Right lobe of liver (tissue), 4 donors: ENCODE measurements around the gene ULK2.

Source experiments
- POLR2A ChIP-seq: fragments of 450-650 bp; IDR thresholded peaks from one replicate; pipeline ENCODE4 v1.6.1; 2017; ENCODE audit warnings: antibody characterized with exemption, mild to moderate bottlenecking
- TF ChIP-seq, protein P1 (sequence below), 4 donors: fragments of 200-600 bp in 3 of 4; fragments of 450-650 bp in 1 of 4; IDR thresholded peaks; one replicate each; pipeline versions ENCODE4 v1.5.1 to v1.8.0; 2016 to 2022; ENCODE audit warnings: antibody characterized with exemption in 4 of 4, mild to moderate bottlenecking in 2 of 4
- donor health status: DM: no; HTN: no; CAD: no.
- donor health status: DM: no; HTN: no; CAD: no.
- donor health status: DM: no; HTN: yes; CAD: no.

GRCh38 chr17:19760746-19761145 lies 107.0 kb downstream of the ULK2 start:
- TF ChIP-seq POLR2A, result no peak
- TF ChIP-seq, protein P1, sequence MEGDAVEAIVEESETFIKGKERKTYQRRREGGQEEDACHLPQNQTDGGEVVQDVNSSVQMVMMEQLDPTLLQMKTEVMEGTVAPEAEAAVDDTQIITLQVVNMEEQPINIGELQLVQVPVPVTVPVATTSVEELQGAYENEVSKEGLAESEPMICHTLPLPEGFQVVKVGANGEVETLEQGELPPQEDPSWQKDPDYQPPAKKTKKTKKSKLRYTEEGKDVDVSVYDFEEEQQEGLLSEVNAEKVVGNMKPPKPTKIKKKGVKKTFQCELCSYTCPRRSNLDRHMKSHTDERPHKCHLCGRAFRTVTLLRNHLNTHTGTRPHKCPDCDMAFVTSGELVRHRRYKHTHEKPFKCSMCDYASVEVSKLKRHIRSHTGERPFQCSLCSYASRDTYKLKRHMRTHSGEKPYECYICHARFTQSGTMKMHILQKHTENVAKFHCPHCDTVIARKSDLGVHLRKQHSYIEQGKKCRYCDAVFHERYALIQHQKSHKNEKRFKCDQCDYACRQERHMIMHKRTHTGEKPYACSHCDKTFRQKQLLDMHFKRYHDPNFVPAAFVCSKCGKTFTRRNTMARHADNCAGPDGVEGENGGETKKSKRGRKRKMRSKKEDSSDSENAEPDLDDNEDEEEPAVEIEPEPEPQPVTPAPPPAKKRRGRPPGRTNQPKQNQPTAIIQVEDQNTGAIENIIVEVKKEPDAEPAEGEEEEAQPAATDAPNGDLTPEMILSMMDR (IDR thresholded peaks at IDR 0.05), result no peak
